ENCODE measurements around the gene RNU6-8.

DNA sequence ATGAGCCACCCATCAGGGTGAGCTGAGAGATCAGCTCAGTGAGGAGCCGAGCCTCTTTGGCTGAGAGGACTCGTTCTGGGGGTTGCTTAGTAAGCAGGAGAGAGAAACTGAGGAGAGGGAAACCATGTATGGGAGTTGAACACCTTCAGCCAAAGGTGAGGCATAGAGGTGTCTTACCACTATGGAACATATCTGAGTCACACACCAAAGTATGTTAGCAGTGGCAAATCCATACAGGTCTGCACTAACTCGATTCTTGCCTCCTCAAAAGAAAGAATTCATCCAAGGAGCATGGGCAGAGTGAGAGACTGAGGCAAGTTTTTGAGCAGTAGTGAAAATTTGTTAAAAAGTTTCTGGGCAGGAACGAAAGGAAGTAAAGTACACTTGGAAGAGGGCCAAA, 46.7 kb upstream of the RNU6-8 start:
- TF ChIP-seq, protein P1, sequence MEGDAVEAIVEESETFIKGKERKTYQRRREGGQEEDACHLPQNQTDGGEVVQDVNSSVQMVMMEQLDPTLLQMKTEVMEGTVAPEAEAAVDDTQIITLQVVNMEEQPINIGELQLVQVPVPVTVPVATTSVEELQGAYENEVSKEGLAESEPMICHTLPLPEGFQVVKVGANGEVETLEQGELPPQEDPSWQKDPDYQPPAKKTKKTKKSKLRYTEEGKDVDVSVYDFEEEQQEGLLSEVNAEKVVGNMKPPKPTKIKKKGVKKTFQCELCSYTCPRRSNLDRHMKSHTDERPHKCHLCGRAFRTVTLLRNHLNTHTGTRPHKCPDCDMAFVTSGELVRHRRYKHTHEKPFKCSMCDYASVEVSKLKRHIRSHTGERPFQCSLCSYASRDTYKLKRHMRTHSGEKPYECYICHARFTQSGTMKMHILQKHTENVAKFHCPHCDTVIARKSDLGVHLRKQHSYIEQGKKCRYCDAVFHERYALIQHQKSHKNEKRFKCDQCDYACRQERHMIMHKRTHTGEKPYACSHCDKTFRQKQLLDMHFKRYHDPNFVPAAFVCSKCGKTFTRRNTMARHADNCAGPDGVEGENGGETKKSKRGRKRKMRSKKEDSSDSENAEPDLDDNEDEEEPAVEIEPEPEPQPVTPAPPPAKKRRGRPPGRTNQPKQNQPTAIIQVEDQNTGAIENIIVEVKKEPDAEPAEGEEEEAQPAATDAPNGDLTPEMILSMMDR (IDR thresholded peaks at IDR 0.05; ENCODE audit: low read length) = no peak
- TF ChIP-seq EZH2 (IDR thresholded peaks at IDR 0.05; ENCODE audit: borderline replicate concordance, low read length) = no peak

Measured in OCI-LY1 (cell line).